Mammary epithelial cell (primary cell): ENCODE measurements around the gene ZNF302.

Experiments
- EZH2 ChIP-seq: IDR thresholded peaks from 2 replicates; pipeline ENCODE4 v1.6.1; 2012; ENCODE audit warnings: low read length, inconsistent platforms, borderline replicate concordance
- TF ChIP-seq, protein P1 (sequence below), 2 donors: IDR thresholded peaks in 1 of 2; conservative IDR thresholded peaks in 1 of 2; 2 replicates each; pipeline ENCODE4 v1.5.1; 2011 to 2012; ENCODE audit warnings: inconsistent platforms in 2 of 2, low read length in 2 of 2, mild to moderate bottlenecking in 2 of 2, control low read depth in 1 of 2, low read depth in 1 of 2; ENCODE audit not compliant: insufficient read depth in 1 of 2; ENCODE audit errors: extremely low read depth in 1 of 2

- TF ChIP-seq, protein P1, sequence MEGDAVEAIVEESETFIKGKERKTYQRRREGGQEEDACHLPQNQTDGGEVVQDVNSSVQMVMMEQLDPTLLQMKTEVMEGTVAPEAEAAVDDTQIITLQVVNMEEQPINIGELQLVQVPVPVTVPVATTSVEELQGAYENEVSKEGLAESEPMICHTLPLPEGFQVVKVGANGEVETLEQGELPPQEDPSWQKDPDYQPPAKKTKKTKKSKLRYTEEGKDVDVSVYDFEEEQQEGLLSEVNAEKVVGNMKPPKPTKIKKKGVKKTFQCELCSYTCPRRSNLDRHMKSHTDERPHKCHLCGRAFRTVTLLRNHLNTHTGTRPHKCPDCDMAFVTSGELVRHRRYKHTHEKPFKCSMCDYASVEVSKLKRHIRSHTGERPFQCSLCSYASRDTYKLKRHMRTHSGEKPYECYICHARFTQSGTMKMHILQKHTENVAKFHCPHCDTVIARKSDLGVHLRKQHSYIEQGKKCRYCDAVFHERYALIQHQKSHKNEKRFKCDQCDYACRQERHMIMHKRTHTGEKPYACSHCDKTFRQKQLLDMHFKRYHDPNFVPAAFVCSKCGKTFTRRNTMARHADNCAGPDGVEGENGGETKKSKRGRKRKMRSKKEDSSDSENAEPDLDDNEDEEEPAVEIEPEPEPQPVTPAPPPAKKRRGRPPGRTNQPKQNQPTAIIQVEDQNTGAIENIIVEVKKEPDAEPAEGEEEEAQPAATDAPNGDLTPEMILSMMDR (conservative IDR thresholded peaks at IDR 0.05 in 1 of 2, IDR thresholded peaks at IDR 0.05 in 1 of 2; ENCODE audit: extremely low read depth in 1 of 2, insufficient read depth in 1 of 2, low read depth in 1 of 2, low read length in 2 of 2): no peak
- TF ChIP-seq EZH2: no peak
These were observed 43.7 kb upstream of the ZNF302 start for GRCh38 chr19:34633802-34634201.
